K562 (cell line): Measurements from ENCODE around the gene PRDM16. TPM values are rescaled to one million over a fixed set of nuclear protein-coding genes. Genes with fewer than 3 reads are reported as not detected.

Experiments
- ATAC-seq: fragments of 200-7000 bp; cut with Tn5 transposase; 3 replicates; pipeline ENCODE4 v1.9.1; 2020; ENCODE audit warnings: moderate library complexity
- BruUV-seq: library from RNA; stranded (reverse); fragments of 400-500 nt; replicated peaks from 2 replicates; lab custom pipeline; 2021; lab: Mats Ljungman, UMichigan
- CTCF ChIA-PET: fragments of 300-600 bp; formaldehyde crosslinking; extraction: SDS; loops from one replicate; lab custom pipeline; 2021; ENCODE audit warnings: low intra/inter-chr PET ratio; lab: Yijun Ruan, JAX
- POLR2A ChIA-PET: fragments of 300-600, 350-650 bp; sonication (Branson Sonifier 250); formaldehyde crosslinking; extraction: SDS; loops from one replicate; lab custom pipeline; 2021; ENCODE audit warnings: antibody characterized with exemption, inconsistent platforms; lab: Yijun Ruan, JAX
- DNase-seq, 4 experiments: peaks; one replicate each; pipeline versions ENCODE4 v3.0.0 to v3.0.0-alpha.2; 2011 to 2018; ENCODE audit warnings: low spot score in 3 of 4, mixed read lengths in 3 of 4; ENCODE audit errors: extremely low read depth in 1 of 4
- FAIRE-seq: peaks from 2 replicates; lab custom pipeline; 2011; peaks lifted over from hg19 to GRCh38; lab: Jason Lieb, UNC
- H2AFZ ChIP-seq: 2 replicates; pipeline ENCODE4 v1.6.0; 2011; ENCODE audit warnings: low read depth, low read length, control low read depth, inconsistent platforms
- H3K27ac ChIP-seq: fragments of 200-600 bp; 3 replicates; pipeline ENCODE4 v1.8.0; 2011; ENCODE audit warnings: low read depth, mild to moderate bottlenecking, control low read depth, inconsistent platforms, low read length, moderate library complexity, mixed read lengths; ENCODE audit errors: extremely low read depth
- H3K27me3 ChIP-seq, 2 experiments: fragments of 300-600 bp in 1 of 2; 2 replicates in 1 of 2; 3 replicates in 1 of 2; pipeline versions ENCODE4 v1.6.0 to v1.8.0; 2011; ENCODE audit warnings: inconsistent platforms in 2 of 2, low read length in 2 of 2, mild to moderate bottlenecking in 1 of 2, mixed read lengths in 1 of 2, moderate library complexity in 1 of 2; ENCODE audit not compliant: control insufficient read depth in 2 of 2, insufficient read depth in 2 of 2
- H3K36me3 ChIP-seq: fragments of 300-600 bp; 3 replicates; pipeline ENCODE4 v1.8.0; 2011; ENCODE audit warnings: mild to moderate bottlenecking, low read length, inconsistent platforms; ENCODE audit not compliant: control insufficient read depth, insufficient read depth
- H3K4me1 ChIP-seq, 2 experiments: fragments of 200-600 bp in 1 of 2; replicated peaks in 1 of 2; 2 replicates in 1 of 2; 3 replicates in 1 of 2; pipeline versions ENCODE4 v1.5.1 to v1.8.0; 2011; ENCODE audit warnings: inconsistent platforms in 2 of 2, low read length in 2 of 2, mild to moderate bottlenecking in 1 of 2, mixed read lengths in 1 of 2, moderate library complexity in 1 of 2; ENCODE audit not compliant: control insufficient read depth in 2 of 2, insufficient read depth in 2 of 2
- H3K4me2 ChIP-seq: 2 replicates; pipeline ENCODE4 v1.6.1; 2011; ENCODE audit warnings: low read length, control low read depth, inconsistent platforms, mixed read lengths; ENCODE audit not compliant: insufficient read depth
- H3K4me3 ChIP-seq: fragments of 200-600 bp; sonication (generic), shearing (Covaris generic); 2 replicates; pipeline ENCODE4 v1.5.1; 2016; ENCODE audit warnings: control low read depth, inconsistent platforms
- H3K79me2 ChIP-seq: fragments of 200-600 bp; 3 replicates; pipeline ENCODE4 v1.8.0; 2011; ENCODE audit warnings: low read length, inconsistent platforms; ENCODE audit not compliant: control insufficient read depth, insufficient read depth
- H3K9ac ChIP-seq, 2 experiments: 2 replicates each; pipeline versions ENCODE4 v1.6.0 to v1.6.1; 2011; ENCODE audit warnings: low read depth in 2 of 2, low read length in 2 of 2, control low read depth in 1 of 2, inconsistent platforms in 1 of 2, mild to moderate bottlenecking in 1 of 2, mixed read lengths in 1 of 2; ENCODE audit not compliant: insufficient read depth in 1 of 2
- H3K9me1 ChIP-seq: one replicate; pipeline ENCODE4 v1.6.0; 2011; ENCODE audit warnings: inconsistent platforms, mild to moderate bottlenecking, low read length, moderate library complexity; ENCODE audit not compliant: control insufficient read depth, insufficient read depth
- H3K9me3 ChIP-seq: replicated peaks from 2 replicates; pipeline ENCODE4 v1.5.1; 2011; ENCODE audit warnings: low read depth, low read length, inconsistent platforms; ENCODE audit not compliant: control insufficient read depth, insufficient read depth
- H4K20me1 ChIP-seq: replicated peaks from 2 replicates; pipeline ENCODE4 v1.6.1; 2011; ENCODE audit warnings: low read length, inconsistent platforms, mixed read lengths; ENCODE audit not compliant: control insufficient read depth, insufficient read depth
- CCNT2 ChIP-seq: IDR thresholded peaks from 2 replicates; pipeline ENCODE4 v1.6.1; 2011; ENCODE audit warnings: borderline replicate concordance, low read depth, mild to moderate bottlenecking, moderate library complexity, mixed read lengths, low read length; ENCODE audit not compliant: insufficient read length; ENCODE audit errors: extremely low read depth
- GTF2E2 ChIP-seq: fragments of 200-800 bp; sonication (Bioruptor generic); IDR thresholded peaks from 2 replicates; pipeline ENCODE4 v1.6.1; 2016; ENCODE audit warnings: missing genetic modification characterization, missing compliant biosample characterization
- KDM2B ChIP-seq: fragments of 250-450 bp; sonication (Bioruptor Pico); IDR thresholded peaks from 2 replicates; pipeline ENCODE4 v1.8.0; 2021; ENCODE audit warnings: mild to moderate bottlenecking, moderate library complexity
- MCM5 ChIP-seq: fragments of 450-650 bp; IDR thresholded peaks from 2 replicates; pipeline ENCODE4 v1.6.1; 2016; ENCODE audit warnings: low read depth
- NFE2 ChIP-seq: IDR thresholded peaks from 2 replicates; pipeline ENCODE4 v1.6.1; 2014; ENCODE audit warnings: antibody characterized with exemption, low read depth
- NFE2L1 ChIP-seq: fragments of 450-650 bp; IDR thresholded peaks from 2 replicates; pipeline ENCODE4 v1.6.1; 2016; ENCODE audit warnings: missing genetic modification characterization, low read depth, mild to moderate bottlenecking, missing compliant biosample characterization, moderate library complexity, borderline replicate concordance
- WGBS: fragments of 100-300 bp; shearing (Covaris generic); methylation state at CpG from one replicate; pipeline ENCODE4 v1.1.6; 2016; ENCODE audit warnings: low coverage, mixed read lengths; ENCODE audit not compliant: insufficient coverage; ENCODE audit errors: missing lambda C conversion rate; 5-methylcytosine and 5-hydroxymethylcytosine counted together
- in situ Hi-C: fragments of 300-500 bp; cut with MboI; formaldehyde crosslinking; loops from 4 replicates; pipeline ENCODE4 v1.15.0; 2018; ENCODE audit warnings: inconsistent platforms, mixed read lengths
- intact Hi-C: fragments of 100-400 bp; cut with micrococcal nuclease; formaldehyde crosslinking; loops from 2 replicates; pipeline ENCODE4 v1.14.2; 2022
- polyA plus RNA-seq, 8 experiments: library from polyadenylated mRNA; depleted of rRNA in 4 of 8; stranded (reverse) in 5 of 8; unstranded in 3 of 8; fragments of >200 nt; fragmentation: Nextera tagmentation in 2 of 8; fragmentation: Illumina TruSeq in 1 of 8; extraction: Ambion mirVana in 2 of 8; extraction: Trizol in 1 of 8; gene quantifications; 2 replicates each; pipeline versions ENCODE4 v1.2.1 to v1.2.3, GENCODE V29; 2011 to 2014; ENCODE audit warnings: inconsistent platforms in 1 of 8, missing spikeins in 1 of 8
- total RNA-seq, 7 experiments: library from RNA; depleted of rRNA in 6 of 7; stranded (reverse); fragments of >200 nt in 6 of 7; fragmentation: Illumina TruSeq in 2 of 7; extraction: Trizol in 2 of 7; gene quantifications; 2 replicates each; pipeline versions ENCODE4 v1.2.1 to v1.2.3, GENCODE V29; 2011 to 2021; ENCODE audit warnings: low replicate concordance in 1 of 7
- TF ChIP-seq, protein P1 (sequence below): fragments of 250-450 bp; sonication (Bioruptor Pico); IDR thresholded peaks from 2 replicates; pipeline ENCODE4 v1.5.1; 2021; ENCODE audit warnings: mild to moderate bottlenecking

Gene PRDM16
- total and polyA plus RNA-seq, 9 of the 15 experiments (the other 6 are each of a cell fraction or from before 2014, with no cell fraction given): 0.10 to 0.27 TPM; not detected in 7

DNA sequence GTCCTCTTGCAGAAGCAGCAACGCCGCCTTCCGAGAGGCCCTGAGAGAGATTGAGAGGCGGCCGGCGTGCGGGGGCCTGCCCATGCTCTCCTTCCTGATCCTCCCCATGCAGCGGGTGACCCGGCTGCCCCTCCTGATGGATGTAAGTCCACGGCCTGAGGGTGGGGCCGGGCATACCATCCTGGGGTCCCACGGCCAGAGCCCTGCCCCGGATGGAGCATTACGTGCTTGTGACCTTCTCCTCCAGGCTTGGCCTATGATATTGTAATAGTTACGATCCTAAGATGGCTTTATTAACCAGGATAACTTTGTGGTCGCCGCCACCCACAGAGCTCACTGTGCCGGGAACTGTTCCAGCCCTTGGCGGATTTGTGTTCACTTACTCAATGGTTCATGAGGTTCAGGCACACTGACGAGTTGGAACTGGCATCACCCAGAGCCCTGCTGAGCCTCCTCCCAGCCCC lies 404.4 kb downstream of the PRDM16 start:
- no peak overlapping the region for H3K4me2 ChIP-seq
- no TSS peak for BruUV-seq
- in situ Hi-C loops: no loop called here
- no peak for ATAC-seq
- H3K9me3 ChIP-seq: no peaks in the 10 kb centered on the region
- H3K9ac ChIP-seq: no peak overlapping the region; a peak in 1 of 4 replicates
- WGBS: under 1% methylated on average over 20 of the region's 20 CpGs
- no peak overlapping the region for H3K4me3 ChIP-seq
- H3K79me2 ChIP-seq: no peaks in the 10 kb centered on the region
- peaks cover 16% of the 10 kb centered on the region; the same call in 1 of the 2 replicates for H4K20me1 ChIP-seq
- ChIA-PET CTCF (no interaction called here), POLR2A (no interaction called here)
- peaks cover 4% of the 10 kb centered on the region for H3K9me1 ChIP-seq
- no peak for DNase-seq
- intact Hi-C loops: no loop called here
- TF ChIP-seq NFE2: no peak
- TF ChIP-seq NFE2L1 (tag): no peak
- no peak for TF ChIP-seq CCNT2
- no peak for TF ChIP-seq MCM5
- TF ChIP-seq, protein P1, sequence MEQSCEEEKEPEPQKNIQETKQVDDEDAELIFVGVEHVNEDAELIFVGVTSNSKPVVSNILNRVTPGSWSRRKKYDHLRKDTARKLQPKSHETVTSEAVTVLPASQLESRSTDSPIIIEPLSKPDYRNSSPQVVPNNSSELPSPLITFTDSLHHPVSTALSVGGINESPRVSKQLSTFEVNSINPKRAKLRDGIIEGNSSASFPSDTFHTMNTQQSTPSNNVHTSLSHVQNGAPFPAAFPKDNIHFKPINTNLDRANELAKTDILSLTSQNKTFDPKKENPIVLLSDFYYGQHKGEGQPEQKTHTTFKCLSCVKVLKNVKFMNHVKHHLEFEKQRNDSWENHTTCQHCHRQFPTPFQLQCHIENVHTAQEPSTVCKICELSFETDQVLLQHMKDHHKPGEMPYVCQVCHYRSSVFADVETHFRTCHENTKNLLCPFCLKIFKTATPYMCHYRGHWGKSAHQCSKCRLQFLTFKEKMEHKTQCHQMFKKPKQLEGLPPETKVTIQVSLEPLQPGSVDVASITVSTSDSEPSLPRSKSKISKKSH (CRISPR knock-in tag): no peak
- TF ChIP-seq GTF2E2 (tag): no peak
- no peak for TF ChIP-seq KDM2B (CRISPR knock-in tag)
- H2AFZ ChIP-seq: no peak overlapping the region
- no peak for FAIRE-seq
- H3K27me3 ChIP-seq: peaks cover 0 to 31% of the 10 kb centered on the region in 2 experiments; a peak in 4 of 5 replicates
- no peaks in the 10 kb centered on the region for H3K36me3 ChIP-seq
- no peak overlapping the region for H3K27ac ChIP-seq
- H3K4me1 ChIP-seq: peaks cover 0 to 59% of the 10 kb centered on the region in 2 experiments; a peak in 3 of 5 replicates
